CD14-positive monocyte (primary cell): ENCODE measurements around the gene AMPH. TPM values are rescaled to one million over a fixed set of nuclear protein-coding genes. Genes with fewer than 3 reads are reported as not detected.

Experiments used
- DNase-seq, 3 donors: peaks; one replicate each; pipeline ENCODE4 v3.0.0-alpha.2; 2011 to 2022
- H2AFZ ChIP-seq: 2 replicates; pipeline ENCODE4 v1.6.0; 2012; ENCODE audit warnings: mild to moderate bottlenecking, low read depth, low read length, inconsistent platforms; ENCODE audit not compliant: insufficient read depth, poor library complexity, severe bottlenecking
- H3K27ac ChIP-seq, 2 donors: 1 replicate in 1 of 2; 2 replicates in 1 of 2; pipeline ENCODE4 v1.5.1; 2012 to 2013; ENCODE audit warnings: low read length in 2 of 2, control low read depth in 1 of 2, inconsistent platforms in 1 of 2, low read depth in 1 of 2, mild to moderate bottlenecking in 1 of 2
- H3K27me3 ChIP-seq, 2 donors: one replicate each; pipeline versions ENCODE4 v1.6.0 to v1.6.1; 2011 to 2013; ENCODE audit warnings: low read length in 2 of 2; ENCODE audit not compliant: control insufficient read depth in 2 of 2, insufficient read depth in 2 of 2
- H3K36me3 ChIP-seq, 2 donors: replicated peaks in 1 of 2; 1 replicate in 1 of 2; 2 replicates in 1 of 2; pipeline versions ENCODE4 v1.5.1 to v1.6.1; 2012 to 2013; ENCODE audit warnings: low read length in 2 of 2, control low read depth in 1 of 2, inconsistent platforms in 1 of 2, mild to moderate bottlenecking in 1 of 2; ENCODE audit not compliant: insufficient read depth in 2 of 2, control insufficient read depth in 1 of 2
- H3K4me1 ChIP-seq, 2 donors: 1 replicate in 1 of 2; 2 replicates in 1 of 2; pipeline versions ENCODE4 v1.5.1 to v1.6.1; 2012 to 2013; ENCODE audit warnings: low read length in 2 of 2, control low read depth in 1 of 2, inconsistent platforms in 1 of 2, mild to moderate bottlenecking in 1 of 2, moderate library complexity in 1 of 2; ENCODE audit not compliant: insufficient read depth in 2 of 2, control insufficient read depth in 1 of 2
- H3K4me2 ChIP-seq: replicated peaks from 2 replicates; pipeline ENCODE3; 2012; ENCODE audit warnings: low read length, moderate library complexity, mild to moderate bottlenecking; ENCODE audit not compliant: poor library complexity, severe bottlenecking; ENCODE audit errors: extremely low read depth
- H3K4me3 ChIP-seq, 3 experiments: fragments of 200-600 bp in 1 of 3; sonication (generic) in 1 of 3; replicated peaks in 1 of 3; 1 replicate in 2 of 3; 2 replicates in 1 of 3; pipeline ENCODE4 v1.5.1; 2011 to 2013; ENCODE audit warnings: low read length in 3 of 3, mild to moderate bottlenecking in 3 of 3, control low read depth in 2 of 3, low read depth in 2 of 3, inconsistent platforms in 1 of 3, moderate library complexity in 1 of 3
- H3K79me2 ChIP-seq: 2 replicates; pipeline ENCODE4 v1.6.0; 2012; ENCODE audit warnings: mild to moderate bottlenecking, control low read depth, inconsistent platforms, low read length, moderate library complexity; ENCODE audit not compliant: insufficient read depth
- H3K9ac ChIP-seq: 2 replicates; pipeline ENCODE4 v1.6.0; 2017; ENCODE audit warnings: low read length, mild to moderate bottlenecking; ENCODE audit not compliant: insufficient read depth, poor library complexity, severe bottlenecking
- H3K9me3 ChIP-seq, 2 donors: replicated peaks in 1 of 2; 1 replicate in 1 of 2; 2 replicates in 1 of 2; pipeline versions ENCODE4 v1.5.1 to v1.6.1; 2012 to 2013; ENCODE audit warnings: low read length in 2 of 2, control low read depth in 1 of 2; ENCODE audit not compliant: control insufficient read depth in 1 of 2, insufficient read depth in 1 of 2
- H4K20me1 ChIP-seq: 2 replicates; pipeline ENCODE4 v1.6.0; 2012; ENCODE audit warnings: mild to moderate bottlenecking, low read length, control low read depth, moderate library complexity; ENCODE audit not compliant: insufficient read depth
- H3K27ac Mint-ChIP-seq, 7 donors: one replicate each; pipeline ENCODE4 v1.8.0; 2020; ENCODE audit warnings: mild to moderate bottlenecking in 7 of 7, mixed read lengths in 7 of 7, moderate library complexity in 6 of 7, inconsistent platforms in 2 of 7
- H3K27me3 Mint-ChIP-seq, 3 donors: one replicate each; pipeline ENCODE4 v1.8.0; 2021 to 2022; ENCODE audit warnings: low read depth in 3 of 3, mild to moderate bottlenecking in 3 of 3, mixed read lengths in 3 of 3, moderate library complexity in 3 of 3, inconsistent platforms in 1 of 3
- H3K36me3 Mint-ChIP-seq, 2 donors: one replicate each; pipeline ENCODE4 v1.8.0; 2020; ENCODE audit warnings: mixed read lengths in 2 of 2, inconsistent platforms in 1 of 2, mild to moderate bottlenecking in 1 of 2
- H3K4me1 Mint-ChIP-seq: one replicate; pipeline ENCODE4 v1.8.0; 2020; ENCODE audit warnings: mild to moderate bottlenecking, mixed read lengths
- H3K4me3 Mint-ChIP-seq, 2 donors: one replicate each; pipeline ENCODE4 v1.8.0; 2020; ENCODE audit warnings: mild to moderate bottlenecking in 2 of 2, mixed read lengths in 2 of 2, moderate library complexity in 1 of 2
- H3K9me3 Mint-ChIP-seq, 7 donors: one replicate each; pipeline ENCODE4 v1.8.0; 2020 to 2022; ENCODE audit warnings: mixed read lengths in 7 of 7, mild to moderate bottlenecking in 6 of 7, moderate library complexity in 6 of 7, inconsistent platforms in 2 of 7
- WGBS: methylation state at CpG from one replicate; pipeline ENCODE4 v1.1.5; 2013; ENCODE audit warnings: missing lambda C conversion rate; ENCODE audit not compliant: insufficient coverage; 5-methylcytosine and 5-hydroxymethylcytosine counted together
- intact Hi-C, 2 donors: fragments of 100-400 bp; cut with micrococcal nuclease; formaldehyde crosslinking; loops; one replicate each; pipeline versions ENCODE4 v1.15.0 to v1.15.1; 2023
- polyA plus RNA-seq, 3 donors: library from polyadenylated mRNA; depleted of rRNA in 1 of 3; unstranded in 2 of 3; stranded (reverse) in 1 of 3; fragments of 300-500 nt in 2 of 3; fragments of >200 nt in 1 of 3; fragmentation: Illumina TruSeq in 2 of 3; gene quantifications; 1 replicate in 2 of 3; 2 replicates in 1 of 3; pipeline ENCODE4 v1.2.3, GENCODE V29; 2012 to 2021
- TF ChIP-seq, protein P1 (sequence below): fragments of 200-600 bp; IDR thresholded peaks from one replicate; pipeline ENCODE4 v1.8.0; 2022; ENCODE audit warnings: antibody characterized with exemption, mild to moderate bottlenecking

The AMPH gene
- polyA plus RNA-seq, 3 donors, result 0.61 to 0.96 (median 0.67) TPM

DNA sequence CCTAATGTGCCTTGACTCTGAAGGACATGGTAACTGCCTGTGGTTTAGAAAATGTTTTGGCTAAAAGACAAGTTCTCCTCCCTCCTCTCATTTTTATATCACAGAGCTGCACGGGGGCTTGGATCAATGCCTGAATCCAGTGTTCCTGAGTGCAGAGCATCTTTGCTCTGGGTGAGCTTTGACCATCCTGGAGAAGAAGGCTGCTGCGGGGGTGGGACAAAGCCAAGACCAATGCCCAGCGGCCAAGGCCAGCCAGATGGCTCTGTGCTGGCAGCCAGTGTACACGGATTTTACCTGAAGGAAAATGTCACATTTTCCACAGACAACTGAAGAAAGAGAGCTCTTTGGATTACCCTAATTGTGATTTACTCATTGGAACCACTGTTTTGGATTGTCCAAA, 255.7 kb downstream of the AMPH start:
- no peaks in the 10 kb centered on the region for H3K27me3 ChIP-seq
- Mint-ChIP-seq H3K9me3 (peaks cover 0 to 4% (median 0%) of the 10 kb centered on the region in 7 donors), H3K36me3 (peaks cover 26 to 40% of the 10 kb centered on the region in 2 donors), H3K27me3 (no peaks in the 10 kb centered on the region), H3K4me3 (no peak overlapping the region), H3K4me1 (no peaks in the 10 kb centered on the region), H3K27ac (no peak overlapping the region)
- H4K20me1 ChIP-seq, result no peaks in the 10 kb centered on the region
- H2AFZ ChIP-seq, result no peak overlapping the region
- DNase-seq, result no peak
- no peak overlapping the region for H3K27ac ChIP-seq
- peaks cover 14 to 26% of the 10 kb centered on the region in 2 donors for H3K36me3 ChIP-seq
- no peaks in the 10 kb centered on the region for H3K9me3 ChIP-seq
- no peak overlapping the region for H3K9ac ChIP-seq
- H3K4me1 ChIP-seq, result no peaks in the 10 kb centered on the region
- TF ChIP-seq, protein P1, sequence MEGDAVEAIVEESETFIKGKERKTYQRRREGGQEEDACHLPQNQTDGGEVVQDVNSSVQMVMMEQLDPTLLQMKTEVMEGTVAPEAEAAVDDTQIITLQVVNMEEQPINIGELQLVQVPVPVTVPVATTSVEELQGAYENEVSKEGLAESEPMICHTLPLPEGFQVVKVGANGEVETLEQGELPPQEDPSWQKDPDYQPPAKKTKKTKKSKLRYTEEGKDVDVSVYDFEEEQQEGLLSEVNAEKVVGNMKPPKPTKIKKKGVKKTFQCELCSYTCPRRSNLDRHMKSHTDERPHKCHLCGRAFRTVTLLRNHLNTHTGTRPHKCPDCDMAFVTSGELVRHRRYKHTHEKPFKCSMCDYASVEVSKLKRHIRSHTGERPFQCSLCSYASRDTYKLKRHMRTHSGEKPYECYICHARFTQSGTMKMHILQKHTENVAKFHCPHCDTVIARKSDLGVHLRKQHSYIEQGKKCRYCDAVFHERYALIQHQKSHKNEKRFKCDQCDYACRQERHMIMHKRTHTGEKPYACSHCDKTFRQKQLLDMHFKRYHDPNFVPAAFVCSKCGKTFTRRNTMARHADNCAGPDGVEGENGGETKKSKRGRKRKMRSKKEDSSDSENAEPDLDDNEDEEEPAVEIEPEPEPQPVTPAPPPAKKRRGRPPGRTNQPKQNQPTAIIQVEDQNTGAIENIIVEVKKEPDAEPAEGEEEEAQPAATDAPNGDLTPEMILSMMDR, result no peak
- intact Hi-C loops, result loop anchor here (2.0 to 10.0 kb wide), 2 partner anchors 161 to 269 kb away; no protein-coding TSS in a partner anchor
- H3K4me3 ChIP-seq, result no peak overlapping the region
- 100% methylated on average over 2 of the region's 4 CpGs for WGBS
- peaks cover 12% of the 10 kb centered on the region for H3K79me2 ChIP-seq
- no peak overlapping the region for H3K4me2 ChIP-seq

DNA sequence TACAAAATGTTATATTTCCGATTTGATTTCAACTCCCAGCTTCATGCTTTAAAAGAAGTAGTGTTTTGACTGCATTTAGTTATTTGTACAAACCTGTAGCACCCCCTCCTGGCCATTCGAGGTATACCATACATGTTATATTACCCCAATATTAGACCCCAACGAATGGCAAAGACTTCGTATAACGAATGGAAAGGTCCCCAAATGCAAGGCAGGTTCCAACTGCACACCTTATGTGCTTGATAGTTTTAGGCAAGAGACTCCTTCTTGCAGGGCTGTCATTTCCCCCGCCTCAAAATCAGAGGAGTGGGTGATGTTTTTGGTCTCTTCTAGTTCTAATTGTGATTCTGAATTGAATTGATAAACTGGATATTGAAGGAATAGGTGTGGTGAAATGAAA, 256.7 kb downstream of the AMPH start:
- 25% methylated on average over 2 of the region's 6 CpGs for WGBS
- H3K4me3 ChIP-seq, result no peak overlapping the region
- H3K4me1 ChIP-seq, result peaks cover 8% of the 10 kb centered on the region in 2 donors

More for the DNA sequence above, 256.7 kb downstream of the AMPH start:
- peak in 2 of 3 donors; percentile 57 to 59 for DNase-seq
- Histone ChIP-seq H3K9ac (no peak overlapping the region), H4K20me1 (no peaks in the 10 kb centered on the region), H2AFZ (no peak overlapping the region), H3K27ac (no peak overlapping the region), H3K27me3 (no peaks in the 10 kb centered on the region), H3K4me2 (no peak overlapping the region), H3K79me2 (peaks cover 12% of the 10 kb centered on the region), H3K36me3 (peaks cover 14 to 26% of the 10 kb centered on the region in 2 donors), H3K9me3 (no peaks in the 10 kb centered on the region)
- H3K27ac Mint-ChIP-seq, result no peak overlapping the region
- no peak overlapping the region for H3K4me3 Mint-ChIP-seq
- H3K4me1 Mint-ChIP-seq, result peaks cover 7% of the 10 kb centered on the region
- intact Hi-C loops, result loop anchor here (2.0 to 10.0 kb wide), 3 partner anchors 160 to 268 kb away; no protein-coding TSS in a partner anchor
- no peaks in the 10 kb centered on the region for H3K27me3 Mint-ChIP-seq
- no peaks in the 10 kb centered on the region for H3K9me3 Mint-ChIP-seq
- TF ChIP-seq, protein P1, result peak; percentile 92
- peaks cover 19 to 33% of the 10 kb centered on the region in 2 donors for H3K36me3 Mint-ChIP-seq
